HepG2 (cell line): ENCODE results near the gene PPIA. TPM values are rescaled to one million over a fixed set of nuclear protein-coding genes. Genes with fewer than 3 reads are reported as not detected.

Source experiments
- AKNA ChIP-seq: sonication (generic); formaldehyde crosslinking; IDR thresholded peaks from 2 replicates; pipeline ENCODE4 v1.4.0; 2020; ENCODE audit warnings: missing genetic modification reagents, borderline replicate concordance
- CEBPZ ChIP-seq: IDR thresholded peaks from 2 replicates; pipeline ENCODE4 v1.6.1; 2012; ENCODE audit warnings: low read length, improper control_type of control experiment
- IRX3 ChIP-seq: sonication (generic); formaldehyde crosslinking; IDR thresholded peaks from 2 replicates; pipeline ENCODE4 v1.8.1; 2023; ENCODE audit warnings: mild to moderate bottlenecking, low read depth, missing genetic modification reagents, borderline replicate concordance
- KLF6 ChIP-seq: IDR thresholded peaks from 2 replicates; pipeline ENCODE4 v1.8.0; 2016; ENCODE audit warnings: missing biosample characterization, missing genetic modification reagents
- KMT2B ChIP-seq: IDR thresholded peaks from 2 replicates; pipeline ENCODE4 v1.6.1; 2016; ENCODE audit warnings: missing genetic modification reagents, missing compliant biosample characterization
- POLR2A ChIP-seq, 2 experiments: IDR thresholded peaks; 2 replicates each; pipeline ENCODE4 v1.6.1; 2011; ENCODE audit warnings: low read depth in 2 of 2, low read length in 2 of 2, mild to moderate bottlenecking in 1 of 2, moderate library complexity in 1 of 2; ENCODE audit not compliant: insufficient read depth in 1 of 2
- REST ChIP-seq, 2 experiments: IDR thresholded peaks; 2 replicates each; pipeline ENCODE4 v1.6.1; 2011 to 2012; ENCODE audit warnings: low read length in 2 of 2, borderline replicate concordance in 1 of 2, low read depth in 1 of 2, mild to moderate bottlenecking in 1 of 2, moderate library complexity in 1 of 2
- SCMH1 ChIP-seq: sonication (generic); formaldehyde crosslinking; IDR thresholded peaks from 2 replicates; pipeline ENCODE4 v1.9.0; 2021; ENCODE audit warnings: missing genetic modification reagents, mild to moderate bottlenecking, borderline replicate concordance
- TFAP4 ChIP-seq: sonication (generic); IDR thresholded peaks from 2 replicates; pipeline ENCODE4 v1.6.1; 2016; ENCODE audit warnings: low read depth, borderline replicate concordance
- ZNF512 ChIP-seq: sonication (generic); formaldehyde crosslinking; IDR thresholded peaks from 2 replicates; pipeline ENCODE4 v1.4.0; 2020; ENCODE audit warnings: mild to moderate bottlenecking, missing genetic modification reagents
- ZNF567 ChIP-seq: sonication (generic); formaldehyde crosslinking; IDR thresholded peaks from 2 replicates; pipeline ENCODE4 v1.8.1; 2023; ENCODE audit warnings: mild to moderate bottlenecking, missing genetic modification reagents, borderline replicate concordance
- ZNF776 ChIP-seq: sonication (generic); formaldehyde crosslinking; IDR thresholded peaks from 2 replicates; pipeline ENCODE4 v1.4.0; 2020; ENCODE audit warnings: mild to moderate bottlenecking, missing genetic modification reagents
- ZSCAN9 ChIP-seq: IDR thresholded peaks from 2 replicates; pipeline ENCODE4 v1.6.1; 2016; ENCODE audit warnings: borderline replicate concordance
- polyA plus RNA-seq, 8 experiments: library from polyadenylated mRNA; depleted of rRNA in 3 of 8; stranded (reverse) in 7 of 8; unstranded in 1 of 8; fragments of >200 nt; fragmentation: Illumina TruSeq in 4 of 8; extraction: Trizol in 4 of 8; gene quantifications; 2 replicates each; pipeline versions ENCODE4 v1.2.1 to v1.2.3, GENCODE V29; 2011 to 2016; ENCODE audit warnings: low read depth in 4 of 8, missing spikeins in 1 of 8, mixed read lengths in 1 of 8; ENCODE audit not compliant: insufficient read depth in 1 of 8
- total RNA-seq, 5 experiments: library from RNA; depleted of rRNA; stranded (reverse); fragments of >200 nt; fragmentation: Illumina TruSeq; extraction: Trizol; gene quantifications; 2 replicates each; pipeline ENCODE4 v1.2.3, GENCODE V29; 2016; ENCODE audit warnings: low read depth in 1 of 5

Gene PPIA
- total and polyA plus RNA-seq, 2 of the 13 experiments (the other 11 are each of a cell fraction or from before 2014, with no cell fraction given): 2,268 to 3,010 TPM

GRCh38 chr7:44847920-44848634 lies 51.6 kb downstream of the PPIA start, which contains the start of gene H2AZ2 (continued):
- peak; percentile 91 for TF ChIP-seq CEBPZ
- peak; percentile 66; the same call in 1 of the 2 replicates for TF ChIP-seq ZSCAN9 (CRISPR knock-in tag)
- 0 out of 2 replicates have a peak, but pooled peaks have one; percentile 37 for TF ChIP-seq KLF6 (CRISPR knock-in tag)
- TF ChIP-seq ZNF776 (CRISPR knock-in tag): no peak; the same call in none of the 2 replicates
- TF ChIP-seq IRX3 (CRISPR knock-in tag): no peak
- peak; percentile 67; the same call in 1 of the 2 replicates for TF ChIP-seq TFAP4
- TF ChIP-seq AKNA (CRISPR knock-in tag): no peak
- TF ChIP-seq POLR2A (IDR thresholded peaks at IDR 0.05; ENCODE audit: insufficient read depth in 1 of 2, low read depth in 2 of 2, low read length in 2 of 2): peak; percentile 81 to 89
- no peak for TF ChIP-seq ZNF567 (CRISPR knock-in tag)
- TF ChIP-seq REST (IDR thresholded peaks at IDR 0.05; ENCODE audit: borderline replicate concordance in 1 of 2, low read depth in 1 of 2, low read length in 2 of 2): peak in 1 of 2 experiments; percentile 30; a peak in 1 of 4 replicates
- TF ChIP-seq ZNF512 (CRISPR knock-in tag): no peak
- TF ChIP-seq SCMH1 (CRISPR knock-in tag): no peak
- TF ChIP-seq KMT2B: peak; percentile 48; the same call in 1 of the 2 replicates
